MM.1S (cell line): ENCODE results near the gene PNKP.

Source experiments
- EZH2 ChIP-seq: fragments of 300-600 bp; sonication (generic); optimal IDR thresholded peaks from 2 replicates; pipeline ENCODE3; 2017; ENCODE audit warnings: low read depth, mild to moderate bottlenecking, antibody characterized with exemption, low read length, mixed read lengths
- TF ChIP-seq, protein P1 (sequence below): fragments of 300-600 bp; sonication (generic); IDR thresholded peaks from 2 replicates; pipeline ENCODE4 v1.5.1; 2016; ENCODE audit warnings: antibody characterized with exemption, low read length, mixed read lengths

DNA sequence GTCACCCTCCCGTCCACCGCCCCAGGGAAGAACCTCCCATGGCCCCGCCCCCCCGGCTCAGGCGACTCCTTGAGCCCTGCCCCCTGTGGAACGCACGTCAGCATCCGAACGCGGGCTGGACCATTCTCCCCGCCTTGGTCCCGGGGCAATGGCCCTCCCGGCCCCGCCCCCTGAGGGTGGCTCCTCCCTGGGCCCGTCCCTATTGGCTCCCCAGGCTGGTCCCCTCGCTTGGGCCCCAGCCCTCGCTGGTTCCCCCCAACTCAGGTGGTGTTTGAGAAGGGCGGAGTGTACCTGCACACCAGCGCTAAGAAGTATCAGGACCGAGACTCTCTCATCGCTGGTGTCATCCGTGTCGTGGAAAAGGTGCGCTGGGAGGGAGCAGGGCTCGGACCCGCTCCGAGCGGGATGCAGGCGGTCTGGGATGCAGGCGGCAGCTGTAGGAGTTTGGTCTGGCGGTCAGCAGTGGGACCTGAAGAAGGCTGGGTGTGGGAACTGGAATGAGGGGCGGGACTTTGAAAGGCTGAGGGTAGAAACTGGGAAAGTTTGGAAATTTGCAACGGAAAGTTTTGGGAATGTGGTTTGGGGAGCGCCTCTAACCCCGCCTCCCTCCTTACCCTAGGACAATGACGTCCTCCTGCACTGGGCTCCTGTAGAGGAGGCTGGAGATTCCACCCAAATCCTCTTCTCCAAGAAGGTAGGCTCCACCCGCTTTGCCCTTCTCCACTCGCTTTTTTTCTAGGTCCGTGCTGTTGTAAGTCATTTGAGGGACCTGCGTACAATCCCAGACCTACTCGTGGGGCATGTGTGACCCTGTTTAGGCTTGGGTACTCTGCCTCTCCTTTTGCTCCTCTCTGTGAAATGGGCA lies 10.7 kb upstream of the PNKP start:
- TF ChIP-seq, protein P1, sequence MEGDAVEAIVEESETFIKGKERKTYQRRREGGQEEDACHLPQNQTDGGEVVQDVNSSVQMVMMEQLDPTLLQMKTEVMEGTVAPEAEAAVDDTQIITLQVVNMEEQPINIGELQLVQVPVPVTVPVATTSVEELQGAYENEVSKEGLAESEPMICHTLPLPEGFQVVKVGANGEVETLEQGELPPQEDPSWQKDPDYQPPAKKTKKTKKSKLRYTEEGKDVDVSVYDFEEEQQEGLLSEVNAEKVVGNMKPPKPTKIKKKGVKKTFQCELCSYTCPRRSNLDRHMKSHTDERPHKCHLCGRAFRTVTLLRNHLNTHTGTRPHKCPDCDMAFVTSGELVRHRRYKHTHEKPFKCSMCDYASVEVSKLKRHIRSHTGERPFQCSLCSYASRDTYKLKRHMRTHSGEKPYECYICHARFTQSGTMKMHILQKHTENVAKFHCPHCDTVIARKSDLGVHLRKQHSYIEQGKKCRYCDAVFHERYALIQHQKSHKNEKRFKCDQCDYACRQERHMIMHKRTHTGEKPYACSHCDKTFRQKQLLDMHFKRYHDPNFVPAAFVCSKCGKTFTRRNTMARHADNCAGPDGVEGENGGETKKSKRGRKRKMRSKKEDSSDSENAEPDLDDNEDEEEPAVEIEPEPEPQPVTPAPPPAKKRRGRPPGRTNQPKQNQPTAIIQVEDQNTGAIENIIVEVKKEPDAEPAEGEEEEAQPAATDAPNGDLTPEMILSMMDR: no peak
- TF ChIP-seq EZH2: no peak
